HL-60 (cell line): Measurements from ENCODE around the gene TAF1L.

ENCODE experiments used
- GABPA ChIP-seq: IDR thresholded peaks from 2 replicates; pipeline ENCODE4 v1.6.1; 2012; ENCODE audit warnings: low read depth
- POLR2AphosphoS5 ChIP-seq: IDR thresholded peaks from 2 replicates; pipeline ENCODE4 v1.6.1; 2012; ENCODE audit warnings: low read depth
- REST ChIP-seq: IDR thresholded peaks from 2 replicates; pipeline ENCODE4 v1.6.1; 2012; ENCODE audit warnings: low read depth; ENCODE audit not compliant: insufficient replicate concordance
- TF ChIP-seq, protein P1 (sequence below): IDR thresholded peaks from one replicate; pipeline ENCODE4 v1.5.1; 2011; ENCODE audit warnings: low read length, control low read depth, inconsistent platforms; ENCODE audit not compliant: insufficient read depth

- TF ChIP-seq, protein P1, sequence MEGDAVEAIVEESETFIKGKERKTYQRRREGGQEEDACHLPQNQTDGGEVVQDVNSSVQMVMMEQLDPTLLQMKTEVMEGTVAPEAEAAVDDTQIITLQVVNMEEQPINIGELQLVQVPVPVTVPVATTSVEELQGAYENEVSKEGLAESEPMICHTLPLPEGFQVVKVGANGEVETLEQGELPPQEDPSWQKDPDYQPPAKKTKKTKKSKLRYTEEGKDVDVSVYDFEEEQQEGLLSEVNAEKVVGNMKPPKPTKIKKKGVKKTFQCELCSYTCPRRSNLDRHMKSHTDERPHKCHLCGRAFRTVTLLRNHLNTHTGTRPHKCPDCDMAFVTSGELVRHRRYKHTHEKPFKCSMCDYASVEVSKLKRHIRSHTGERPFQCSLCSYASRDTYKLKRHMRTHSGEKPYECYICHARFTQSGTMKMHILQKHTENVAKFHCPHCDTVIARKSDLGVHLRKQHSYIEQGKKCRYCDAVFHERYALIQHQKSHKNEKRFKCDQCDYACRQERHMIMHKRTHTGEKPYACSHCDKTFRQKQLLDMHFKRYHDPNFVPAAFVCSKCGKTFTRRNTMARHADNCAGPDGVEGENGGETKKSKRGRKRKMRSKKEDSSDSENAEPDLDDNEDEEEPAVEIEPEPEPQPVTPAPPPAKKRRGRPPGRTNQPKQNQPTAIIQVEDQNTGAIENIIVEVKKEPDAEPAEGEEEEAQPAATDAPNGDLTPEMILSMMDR = no peak
- TF ChIP-seq POLR2AphosphoS5 = no peak
- no peak for TF ChIP-seq GABPA
- TF ChIP-seq REST = no peak
Measured at GRCh38 chr9:32587901-32588300, 47.6 kb downstream of the TAF1L start.
